WI38 (cell line): ENCODE measurements around the gene CAMK2G.

Experiments
- H3K4me3 ChIP-seq: 2 replicates; pipeline ENCODE4 v1.5.1; 2011; ENCODE audit warnings: low read depth, mild to moderate bottlenecking, control low read depth, low read length
- TF ChIP-seq, protein P1 (sequence below): IDR thresholded peaks from 2 replicates; pipeline ENCODE4 v1.5.1; 2012; ENCODE audit warnings: low read depth, mild to moderate bottlenecking, control low read depth, low read length

The CAMK2G gene

DNA sequence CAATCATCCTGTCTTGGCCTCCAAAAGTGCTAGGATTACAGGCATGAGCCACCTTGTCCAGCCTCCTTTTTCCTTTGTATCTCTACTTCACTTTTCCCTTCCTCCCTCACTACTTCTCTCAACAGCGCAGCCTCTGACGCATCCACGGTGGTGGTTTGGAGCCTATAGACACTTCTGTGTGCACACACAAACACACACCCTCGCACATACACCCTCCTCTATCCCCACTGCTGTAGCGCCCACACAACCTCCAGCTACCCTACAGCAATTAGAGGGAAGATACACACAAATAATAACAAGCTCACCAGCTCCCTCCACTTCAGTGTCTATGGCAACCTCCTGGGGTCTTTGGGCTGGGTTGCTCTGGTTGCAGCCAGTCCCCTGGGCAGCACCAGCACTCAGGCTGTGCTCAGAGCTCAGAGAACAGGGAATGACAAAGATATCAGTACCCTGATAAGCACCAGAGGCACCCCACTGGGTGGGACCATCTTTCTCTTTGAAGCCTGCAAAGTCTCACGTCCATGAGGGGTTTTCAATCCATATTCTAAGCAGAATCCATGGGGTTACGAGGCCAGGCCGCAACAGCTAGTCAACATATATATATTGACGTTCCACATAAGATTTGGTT, 3.3 kb upstream of the CAMK2G start:
- TF ChIP-seq, protein P1, sequence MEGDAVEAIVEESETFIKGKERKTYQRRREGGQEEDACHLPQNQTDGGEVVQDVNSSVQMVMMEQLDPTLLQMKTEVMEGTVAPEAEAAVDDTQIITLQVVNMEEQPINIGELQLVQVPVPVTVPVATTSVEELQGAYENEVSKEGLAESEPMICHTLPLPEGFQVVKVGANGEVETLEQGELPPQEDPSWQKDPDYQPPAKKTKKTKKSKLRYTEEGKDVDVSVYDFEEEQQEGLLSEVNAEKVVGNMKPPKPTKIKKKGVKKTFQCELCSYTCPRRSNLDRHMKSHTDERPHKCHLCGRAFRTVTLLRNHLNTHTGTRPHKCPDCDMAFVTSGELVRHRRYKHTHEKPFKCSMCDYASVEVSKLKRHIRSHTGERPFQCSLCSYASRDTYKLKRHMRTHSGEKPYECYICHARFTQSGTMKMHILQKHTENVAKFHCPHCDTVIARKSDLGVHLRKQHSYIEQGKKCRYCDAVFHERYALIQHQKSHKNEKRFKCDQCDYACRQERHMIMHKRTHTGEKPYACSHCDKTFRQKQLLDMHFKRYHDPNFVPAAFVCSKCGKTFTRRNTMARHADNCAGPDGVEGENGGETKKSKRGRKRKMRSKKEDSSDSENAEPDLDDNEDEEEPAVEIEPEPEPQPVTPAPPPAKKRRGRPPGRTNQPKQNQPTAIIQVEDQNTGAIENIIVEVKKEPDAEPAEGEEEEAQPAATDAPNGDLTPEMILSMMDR, result no peak
- no peak overlapping the region for H3K4me3 ChIP-seq

DNA sequence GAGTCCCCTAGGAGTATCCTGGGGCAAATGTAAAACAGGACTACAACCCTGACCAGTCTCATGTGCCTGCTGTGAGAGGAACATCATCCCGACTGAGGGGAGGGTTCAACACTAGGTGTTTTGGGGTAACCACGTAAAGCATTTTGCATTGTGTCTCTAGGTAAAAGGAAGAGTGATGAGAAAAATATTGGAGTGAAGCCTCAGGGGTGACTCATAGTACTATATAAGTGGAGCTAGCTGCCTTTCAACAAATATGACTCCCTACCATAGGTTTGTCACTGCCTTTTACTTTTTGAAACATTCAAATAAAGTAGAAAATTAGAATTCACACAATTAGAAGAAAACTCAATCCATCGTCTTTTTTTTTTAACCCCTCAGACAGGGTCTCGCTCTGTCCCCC, 2.6 kb upstream of the CAMK2G start:
- TF ChIP-seq, protein P1, result no peak
- H3K4me3 ChIP-seq, result no peak overlapping the region

DNA sequence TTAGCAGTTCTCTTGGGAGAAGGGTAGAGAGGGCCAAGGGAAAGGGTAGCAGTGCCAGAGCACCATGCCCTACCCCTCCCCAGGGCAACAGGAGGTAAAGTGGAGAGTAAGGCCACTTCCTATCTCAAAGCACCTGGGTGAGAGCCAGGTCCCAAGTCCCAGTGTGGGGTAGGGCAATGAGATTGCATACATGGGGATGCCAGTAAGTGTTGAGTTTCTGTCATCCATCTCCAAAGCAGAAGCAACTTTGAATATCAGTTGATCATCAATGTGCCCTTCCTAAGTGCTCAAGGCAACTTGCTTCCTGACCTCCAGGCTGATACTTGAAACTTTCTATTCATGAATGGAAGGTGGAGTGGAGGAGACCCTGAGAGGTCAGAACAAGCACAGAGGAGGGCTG, 2.2 kb upstream of the CAMK2G start:
- no peak overlapping the region for H3K4me3 ChIP-seq
- TF ChIP-seq, protein P1, result no peak

DNA sequence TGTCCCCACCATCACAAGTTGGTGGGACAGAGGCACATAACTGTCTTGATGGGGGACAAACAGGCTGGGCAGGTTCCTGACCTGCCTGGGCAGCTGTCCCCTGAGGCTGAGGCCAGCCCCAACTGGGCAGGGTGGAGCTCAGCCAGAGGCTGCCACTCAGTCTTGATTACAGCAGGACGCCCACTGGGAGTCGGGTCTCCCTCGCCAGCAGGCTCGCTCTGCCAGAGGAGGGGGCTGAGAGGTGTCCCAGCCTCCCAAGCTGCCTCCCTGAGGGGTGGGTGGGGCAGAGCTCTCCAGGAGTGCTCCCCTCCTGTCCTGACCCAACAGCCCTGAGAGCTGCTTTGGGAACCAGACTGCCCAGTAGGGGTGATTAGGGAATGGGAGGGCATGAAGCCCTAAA, 1.8 kb upstream of the CAMK2G start:
- no peak overlapping the region for H3K4me3 ChIP-seq
- TF ChIP-seq, protein P1, result no peak

DNA sequence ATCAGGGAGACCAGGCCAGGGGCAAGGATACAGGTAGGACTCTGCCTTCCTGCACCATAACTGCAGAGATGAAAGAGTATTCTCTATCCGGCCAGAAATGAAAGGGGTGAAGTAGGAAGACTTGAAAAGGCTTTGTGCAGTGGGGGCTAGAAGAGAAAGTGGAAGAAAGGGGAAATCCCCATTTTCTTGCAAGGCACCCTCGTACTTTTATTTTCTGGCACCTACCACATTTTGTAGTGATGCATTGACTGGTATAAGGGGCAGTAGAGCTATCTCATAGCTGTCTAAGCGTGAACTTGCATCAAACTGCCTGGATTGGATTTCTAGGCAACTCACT, 752 bp upstream of the CAMK2G start:
- TF ChIP-seq, protein P1, result no peak
- peak overlapping the region; percentile 60 for H3K4me3 ChIP-seq

DNA sequence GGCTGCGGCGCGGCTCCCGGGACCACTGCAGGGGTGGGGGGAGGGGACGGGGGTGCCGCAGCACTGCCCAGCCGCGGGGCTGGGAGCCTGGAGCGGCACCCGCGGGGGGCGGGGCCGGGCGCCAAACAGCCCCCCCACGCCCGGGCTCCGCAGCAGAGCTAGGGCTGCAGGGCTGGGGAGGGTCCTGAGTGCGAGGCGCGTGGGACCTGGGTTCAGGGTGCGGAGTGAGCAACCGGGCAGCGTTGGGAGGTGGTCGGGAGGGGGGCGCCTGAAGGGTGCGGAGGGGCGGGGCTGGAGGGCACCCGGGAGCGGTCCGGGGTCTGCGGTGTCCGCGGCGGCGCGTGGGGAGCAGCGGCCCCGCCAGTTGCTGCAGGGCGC, 528 bp downstream of the CAMK2G start:
- TF ChIP-seq, protein P1, result no peak
- H3K4me3 ChIP-seq, result peak overlapping the region; percentile 65

DNA sequence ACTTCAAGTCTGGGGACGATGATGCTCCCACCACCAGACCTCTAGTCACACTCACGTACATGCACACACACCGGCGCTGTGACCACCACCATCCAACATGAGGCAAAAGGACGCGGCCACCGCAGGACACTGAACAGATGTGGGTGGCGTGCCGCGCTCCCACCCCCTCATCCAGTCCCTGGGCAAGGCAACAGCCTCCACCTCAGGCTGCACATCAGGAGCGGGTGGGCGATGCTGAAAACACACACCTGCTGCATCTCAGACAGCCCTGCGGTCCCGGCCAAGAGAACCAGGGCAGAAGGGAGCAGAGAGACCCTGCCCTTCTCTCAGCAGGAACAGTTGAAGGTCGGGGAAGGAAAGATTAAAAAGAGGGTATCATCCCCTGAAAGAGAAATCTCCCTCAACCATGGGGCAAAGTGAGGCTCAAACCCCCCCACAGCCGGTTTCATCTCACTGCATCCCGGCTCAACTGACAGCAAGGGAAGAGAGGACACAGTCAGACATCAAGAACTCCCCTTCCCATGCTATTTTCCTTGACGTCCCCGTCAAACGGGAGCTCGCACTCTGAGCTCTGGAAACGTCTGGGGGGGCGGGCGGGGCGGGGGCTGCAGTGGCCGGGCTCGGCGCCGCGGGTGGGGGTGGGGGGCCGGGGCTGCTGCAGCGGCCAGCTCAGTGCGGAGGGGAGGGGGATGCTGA, 1.1 kb downstream of the CAMK2G start:
- TF ChIP-seq, protein P1, result no peak
- H3K4me3 ChIP-seq, result peak overlapping the region; percentile 65
